ENCODE data around the gene INSL3.
A peak's percentile ranks its signal among the peaks of the same experiment; 100 is the strongest.

INSL3 gene, protein sequence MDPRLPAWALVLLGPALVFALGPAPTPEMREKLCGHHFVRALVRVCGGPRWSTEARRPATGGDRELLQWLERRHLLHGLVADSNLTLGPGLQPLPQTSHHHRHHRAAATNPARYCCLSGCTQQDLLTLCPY

DNA sequence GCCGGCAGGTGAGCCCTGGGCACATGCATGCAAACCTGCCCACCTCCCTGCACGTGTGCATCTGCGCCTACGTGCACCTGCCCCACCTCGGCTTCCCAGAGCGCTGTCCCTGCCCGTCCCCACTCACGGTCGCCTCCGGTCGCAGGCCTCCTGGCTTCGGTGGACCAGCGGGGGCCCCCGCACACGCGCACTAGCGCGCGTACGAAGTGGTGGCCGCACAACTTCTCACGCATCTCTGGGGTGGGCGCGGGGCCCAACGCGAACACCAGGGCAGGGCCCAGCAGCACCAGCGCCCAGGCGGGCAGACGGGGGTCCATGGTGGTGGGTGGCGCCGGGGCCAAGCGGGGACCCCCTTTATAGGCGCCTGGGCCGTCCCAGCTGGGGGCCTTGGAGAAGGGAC, at the start of gene INSL3:
TSS of gene INSL3 (minus strand) at position 330 of the 400 bp plus-strand sequence. CDS start at position 317, 13 bp downstream.
- DNase-seq, result no peak

DNA sequence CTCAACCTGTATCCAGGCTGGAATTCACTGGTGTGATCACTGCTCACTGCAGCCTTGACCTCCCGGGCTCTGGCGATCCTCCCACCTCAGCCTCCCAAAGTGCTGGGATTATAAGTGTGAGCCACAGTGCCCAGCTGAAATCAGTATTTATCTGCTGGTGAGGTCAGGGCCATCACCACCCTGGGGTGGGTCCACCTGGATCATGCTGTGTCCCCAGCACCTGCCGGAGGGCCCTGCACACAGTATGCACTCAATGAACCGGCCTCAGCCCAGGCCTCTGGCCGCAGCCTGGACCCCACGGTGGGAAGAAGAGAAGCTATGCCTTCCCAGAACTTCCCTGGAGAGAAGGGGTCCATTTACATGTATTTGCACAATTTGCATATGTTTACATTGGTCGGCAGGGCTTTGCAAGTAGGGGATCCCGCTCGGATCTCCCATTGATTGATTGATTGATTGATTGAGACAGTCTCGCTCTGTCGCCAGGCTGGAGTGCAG, 47.8 kb upstream of the INSL3 start:
- DNase-seq, result no peak

DNA sequence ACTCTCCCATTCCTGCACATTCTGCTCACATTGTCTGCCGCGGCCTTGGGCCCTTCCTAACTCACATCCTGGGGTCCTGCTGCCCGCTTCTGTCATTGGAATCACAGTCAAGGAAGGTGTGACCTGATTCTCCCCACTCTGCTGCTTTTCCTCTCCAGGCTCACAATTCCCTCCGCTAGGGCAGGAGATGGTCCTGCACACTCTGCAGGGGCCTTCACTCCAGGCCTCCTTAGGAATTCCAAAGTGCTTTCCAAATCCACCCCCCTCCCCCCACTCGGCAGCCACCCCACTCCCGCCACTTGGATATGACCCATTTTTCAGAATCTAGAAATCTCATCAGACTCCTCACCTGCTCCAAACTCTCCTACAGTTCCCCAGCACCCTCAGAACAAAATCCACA, 47.4 kb upstream of the INSL3 start:
- DNase-seq, result no peak

DNA sequence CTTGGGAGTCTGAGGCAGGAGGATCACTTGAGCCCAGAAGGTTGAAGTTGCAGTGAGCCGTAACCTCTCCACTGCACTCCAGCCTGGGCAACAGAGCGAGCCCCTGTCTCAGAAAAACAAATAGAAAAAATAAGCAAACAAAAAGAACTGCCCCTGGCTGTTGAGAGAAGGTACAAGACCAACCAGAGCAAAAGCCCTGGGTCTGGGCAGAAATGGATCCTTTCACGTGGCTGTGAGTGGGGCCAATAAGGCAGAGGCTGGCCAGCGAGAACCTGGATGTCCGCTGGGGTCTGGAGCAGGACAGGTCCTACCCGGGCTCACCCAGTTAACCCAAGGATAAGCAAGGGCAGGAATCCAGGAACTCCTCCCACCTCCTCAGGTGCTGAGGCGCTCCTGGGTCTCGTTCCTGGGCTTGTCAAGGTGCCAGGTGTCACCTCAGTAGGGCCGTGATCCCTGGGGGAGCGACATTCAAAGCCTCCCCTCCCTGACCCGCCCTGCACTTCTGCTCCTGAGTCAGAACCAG, 45.7 kb upstream of the INSL3 start:
- no peak for DNase-seq

DNA sequence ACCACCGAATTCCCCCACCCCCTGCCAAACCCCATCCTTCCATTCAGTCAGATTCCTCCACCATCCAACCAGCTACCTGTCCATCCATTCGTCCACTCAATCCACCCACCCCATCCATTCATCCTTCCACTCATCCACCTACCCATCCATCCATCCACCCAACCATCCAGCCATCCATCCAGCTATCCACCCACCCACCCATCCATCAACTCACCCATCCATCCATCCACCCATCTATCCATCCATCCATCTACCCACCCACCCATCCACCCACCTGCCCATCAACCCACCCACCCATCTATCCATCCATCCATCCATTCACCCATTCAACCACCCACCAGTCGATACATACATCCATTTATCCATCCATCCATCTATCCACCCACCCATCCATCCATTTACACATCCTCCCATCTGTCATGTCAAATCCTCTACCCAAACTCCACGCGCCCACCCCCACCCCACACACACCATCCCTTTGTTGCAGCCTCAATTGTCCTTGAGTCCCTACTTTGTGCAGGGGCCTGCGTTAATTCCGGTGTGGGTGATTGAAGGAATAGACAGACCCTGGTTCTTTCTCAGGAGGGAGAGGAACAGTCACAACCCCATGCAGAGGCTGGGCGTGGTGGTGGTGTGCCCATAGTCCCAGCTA, 45.1 kb upstream of the INSL3 start:
- no peak for DNase-seq

DNA sequence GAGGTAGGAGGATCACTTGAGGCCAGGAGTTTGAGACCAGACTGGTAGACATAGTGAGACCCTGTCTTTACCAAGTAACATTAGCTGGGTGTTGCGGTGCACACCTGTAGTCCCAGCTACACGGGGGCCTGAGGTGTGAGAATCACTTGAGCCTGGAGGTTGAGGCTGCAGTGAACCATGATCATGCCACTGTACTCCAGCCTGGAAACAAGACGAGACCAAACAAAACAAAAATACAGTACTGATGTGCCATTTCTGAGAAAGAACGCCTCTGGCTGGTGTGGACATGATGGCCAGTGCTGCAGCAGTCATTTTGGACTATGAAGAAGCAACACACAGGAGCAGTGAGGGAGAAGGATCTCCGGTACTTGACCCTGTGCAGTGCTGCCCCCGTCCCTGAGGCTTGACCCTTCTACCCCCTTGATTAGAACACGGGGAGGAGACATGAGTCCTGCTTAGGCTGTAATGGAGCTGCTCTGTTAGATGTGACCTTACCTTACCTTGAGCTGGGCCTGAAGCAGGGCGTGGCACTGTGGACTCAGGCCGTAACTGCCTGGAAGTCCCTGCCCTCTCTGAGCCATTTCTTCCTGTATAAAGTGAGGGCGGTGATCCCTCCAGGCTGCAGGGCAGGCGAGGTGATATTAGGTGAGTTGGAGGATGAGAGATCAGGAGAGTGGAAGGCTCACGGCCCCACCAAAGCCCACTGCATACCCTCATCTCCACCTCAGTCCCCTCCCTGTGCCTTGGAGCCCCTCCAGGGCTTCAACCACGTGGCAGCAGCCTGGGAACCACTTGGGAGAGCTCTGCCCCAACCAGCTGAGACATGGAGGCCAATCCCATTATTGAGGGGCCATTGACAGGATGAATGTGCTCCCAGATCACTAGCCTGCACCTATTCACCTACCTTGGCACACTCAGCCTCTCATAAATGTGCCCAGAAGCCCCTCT, 44.3 kb upstream of the INSL3 start:
- no peak for DNase-seq

DNA sequence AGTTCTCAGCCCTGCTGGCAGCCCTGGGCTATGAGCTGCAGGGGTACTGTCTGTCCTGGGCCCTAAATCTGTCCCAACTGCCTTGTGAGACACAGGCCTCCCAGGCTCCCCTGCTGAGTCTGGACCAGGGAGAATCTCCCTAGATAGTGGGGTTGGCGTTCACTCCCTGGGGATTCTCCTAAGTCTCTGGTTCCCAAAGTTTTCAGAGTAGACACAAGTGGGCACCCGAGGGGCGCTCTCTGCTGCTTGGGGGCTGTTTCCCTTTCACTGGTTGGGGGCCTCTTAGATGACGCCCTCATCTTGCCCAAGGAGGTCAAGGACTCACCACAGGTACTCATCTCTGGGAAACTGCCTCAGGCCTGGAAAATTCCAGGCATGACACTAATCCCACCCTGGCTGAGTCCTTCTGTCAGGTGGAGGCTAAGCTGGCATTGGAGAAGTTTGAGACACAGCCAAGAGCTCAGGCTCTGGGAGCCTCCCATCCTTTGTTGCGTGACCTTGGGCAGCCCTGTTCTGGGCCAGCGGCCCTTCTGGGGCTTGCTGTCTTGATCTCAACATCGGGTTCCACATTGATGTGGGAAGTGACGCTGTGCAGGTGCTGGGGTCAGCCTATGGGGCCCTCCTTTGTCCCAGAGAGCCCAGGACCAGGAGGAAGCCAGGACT, 42.3 kb upstream of the INSL3 start:
- no peak for DNase-seq

DNA sequence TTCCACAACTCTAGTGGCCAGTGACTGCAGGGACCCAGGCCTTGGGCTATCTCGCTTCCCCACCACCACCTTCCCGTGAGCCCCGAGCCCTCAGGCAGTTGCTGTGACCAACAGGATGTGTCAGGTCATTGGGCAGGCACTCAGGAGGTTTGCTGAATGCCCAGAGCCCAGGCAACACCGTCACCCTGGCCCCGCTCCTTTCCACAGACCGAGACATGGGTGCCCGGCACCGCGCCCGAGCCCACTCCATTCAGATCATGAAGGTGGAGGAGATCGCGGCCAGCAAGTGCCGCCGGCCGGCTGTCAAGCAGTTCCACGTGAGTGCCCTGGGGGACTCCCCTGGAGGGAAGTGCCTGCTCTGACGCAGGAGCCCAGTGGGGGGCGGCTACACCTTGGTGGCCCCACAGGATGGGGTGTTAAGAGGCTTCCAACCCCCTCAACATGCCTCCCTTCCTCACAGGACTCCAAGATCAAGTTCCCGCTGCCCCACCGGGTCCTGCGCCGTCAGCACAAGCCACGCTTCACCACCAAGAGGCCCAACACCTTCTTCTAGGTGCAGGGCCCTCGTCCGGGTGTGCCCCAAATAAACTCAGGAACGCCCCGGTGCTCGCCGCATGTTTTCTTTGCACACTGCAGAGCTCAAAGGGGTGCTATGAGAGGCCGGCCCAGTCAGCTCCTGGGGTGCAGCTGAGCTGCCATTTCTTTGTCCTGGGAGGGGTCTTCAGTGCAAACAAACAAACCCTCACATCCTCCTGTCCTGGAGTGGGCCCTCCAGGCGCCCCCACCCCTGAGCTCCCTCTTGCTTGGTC, 41.6 kb upstream of the INSL3 start:
- no peak for DNase-seq

DNA sequence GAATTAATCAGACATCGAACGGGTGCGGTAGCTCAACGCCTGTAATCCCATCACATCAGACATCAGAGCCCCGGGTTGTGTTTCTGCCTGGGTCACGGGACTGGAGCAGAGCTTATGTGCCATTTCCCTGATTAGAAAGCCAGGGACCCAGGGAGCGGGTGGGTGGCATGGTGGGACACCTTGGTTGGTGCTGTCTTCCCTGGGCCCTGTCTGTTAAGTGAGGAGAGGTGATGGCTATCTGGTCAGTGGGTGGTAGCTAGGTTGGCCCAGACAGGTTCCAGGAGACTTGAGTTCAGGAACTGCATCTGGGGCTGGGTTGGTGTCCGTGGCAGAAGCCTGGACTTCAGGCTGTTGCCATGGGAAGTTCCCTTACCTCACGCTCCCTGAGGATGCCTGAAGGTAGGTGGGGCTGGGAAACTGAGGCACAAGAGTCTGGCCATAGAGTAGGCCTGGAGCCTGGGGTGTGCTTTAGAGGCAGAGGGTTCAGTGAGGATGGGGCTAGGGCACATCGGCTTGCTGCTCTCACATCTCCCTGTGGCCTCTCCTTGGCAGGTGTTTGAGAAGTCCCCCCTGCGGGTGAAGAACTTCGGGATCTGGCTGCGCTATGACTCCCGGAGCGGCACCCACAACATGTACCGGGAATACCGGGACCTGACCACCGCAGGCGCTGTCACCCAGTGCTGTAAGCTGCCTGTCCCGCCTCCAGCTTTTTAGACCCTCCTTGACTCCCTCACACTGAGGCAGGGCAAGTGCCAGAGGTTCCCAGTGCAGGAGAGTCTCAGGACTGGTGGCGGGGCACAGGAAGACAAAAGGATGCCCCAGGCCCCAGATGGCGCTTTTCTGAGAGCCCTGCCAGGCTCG, 40.5 kb upstream of the INSL3 start:
- DNase-seq, result no peak

DNA sequence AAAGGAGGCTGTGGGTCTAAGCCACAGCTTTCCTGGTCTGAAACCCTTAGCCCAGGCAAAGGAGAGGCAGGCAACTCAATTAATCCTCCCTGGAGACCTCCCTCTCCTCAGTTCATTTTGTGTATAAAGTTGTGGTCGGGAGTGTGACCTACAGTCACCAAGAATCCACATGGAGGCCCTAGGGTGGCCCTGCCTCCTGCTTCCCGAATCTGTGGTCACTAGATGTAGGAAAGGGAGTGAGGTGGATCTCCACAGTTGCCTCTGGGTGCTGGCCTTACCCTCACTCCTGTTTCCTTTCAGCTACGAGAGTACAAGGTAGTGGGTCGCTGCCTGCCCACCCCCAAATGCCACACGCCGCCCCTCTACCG, 39.7 kb upstream of the INSL3 start:
- no peak for DNase-seq

DNA sequence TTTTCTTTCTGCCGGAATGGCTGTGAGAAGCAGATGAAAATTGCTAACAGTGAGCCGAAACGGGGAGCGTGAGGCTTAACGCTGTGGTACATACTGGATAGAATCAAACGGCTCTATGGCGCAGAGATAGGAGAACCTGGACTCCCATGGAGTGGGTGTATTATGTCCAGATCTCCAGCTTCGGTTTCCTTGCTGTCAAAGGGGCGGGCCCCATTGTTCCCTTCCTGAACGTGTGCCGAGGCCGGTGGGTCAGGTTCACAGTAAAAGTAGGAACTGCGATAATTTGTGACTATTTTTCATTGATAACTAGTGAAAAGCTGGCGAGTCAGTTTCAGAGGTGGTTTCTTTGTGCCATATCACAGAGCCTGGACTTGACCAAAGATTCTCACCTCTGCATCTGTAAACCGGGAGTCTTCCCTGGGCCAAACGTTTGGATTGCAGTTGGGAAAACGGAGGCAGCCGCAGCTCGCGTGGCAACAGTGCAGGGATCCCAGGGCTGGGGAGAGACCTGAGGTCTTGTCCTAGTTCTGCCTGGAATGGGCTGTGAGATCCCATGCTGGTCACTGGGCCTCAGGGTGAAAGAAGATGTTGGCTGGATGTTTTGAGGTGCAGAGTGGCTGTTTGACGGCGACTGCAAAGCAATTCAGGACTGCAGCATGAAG, 39.1 kb upstream of the INSL3 start:
- no peak for DNase-seq

DNA sequence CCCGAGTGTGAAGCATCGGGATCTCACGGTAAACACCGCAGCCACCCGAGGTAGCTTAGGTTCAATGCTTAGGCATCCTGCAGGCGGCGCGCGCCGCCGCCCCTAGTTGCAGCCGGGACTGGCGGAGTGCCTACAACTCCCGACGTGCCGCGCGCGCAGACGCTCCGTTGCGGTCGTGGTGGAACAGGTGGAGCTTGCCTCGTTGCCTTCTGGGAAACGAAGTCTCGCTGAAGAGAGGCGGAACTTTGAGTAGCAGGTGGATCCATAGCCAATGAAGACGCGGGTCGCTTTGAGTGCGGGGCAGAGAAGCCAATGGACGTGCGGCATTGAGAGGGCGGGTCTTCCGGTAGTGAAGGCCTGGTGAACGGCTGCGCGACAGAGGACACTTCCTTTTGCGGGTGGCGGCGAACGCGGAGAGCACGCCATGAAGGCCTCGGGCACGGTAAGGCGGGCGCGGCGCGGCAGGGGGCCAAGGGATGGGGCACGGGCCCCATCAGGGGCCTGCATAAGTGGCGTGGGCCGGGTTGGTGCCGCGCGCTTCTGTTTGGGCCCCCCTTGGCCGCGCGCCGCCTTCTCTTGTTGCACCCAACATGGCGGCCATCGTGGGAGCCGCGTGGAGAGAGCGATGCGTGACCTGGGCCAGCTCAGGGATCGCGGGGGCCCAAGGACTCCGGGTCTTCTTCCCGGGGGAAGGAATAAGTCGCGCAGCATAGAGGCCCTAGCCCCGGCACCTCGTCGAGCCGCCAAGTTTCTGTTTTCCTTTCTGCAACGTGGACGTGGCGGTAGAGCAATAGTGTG, 38.4 kb upstream of the INSL3 start, which contains the start of gene RPL18A:
TSS of gene RPL18A (plus strand) at position 378 of the 798 bp plus-strand sequence. CDS start at position 425, 47 bp downstream.
- peak; percentile 96 to 97 for DNase-seq

DNA sequence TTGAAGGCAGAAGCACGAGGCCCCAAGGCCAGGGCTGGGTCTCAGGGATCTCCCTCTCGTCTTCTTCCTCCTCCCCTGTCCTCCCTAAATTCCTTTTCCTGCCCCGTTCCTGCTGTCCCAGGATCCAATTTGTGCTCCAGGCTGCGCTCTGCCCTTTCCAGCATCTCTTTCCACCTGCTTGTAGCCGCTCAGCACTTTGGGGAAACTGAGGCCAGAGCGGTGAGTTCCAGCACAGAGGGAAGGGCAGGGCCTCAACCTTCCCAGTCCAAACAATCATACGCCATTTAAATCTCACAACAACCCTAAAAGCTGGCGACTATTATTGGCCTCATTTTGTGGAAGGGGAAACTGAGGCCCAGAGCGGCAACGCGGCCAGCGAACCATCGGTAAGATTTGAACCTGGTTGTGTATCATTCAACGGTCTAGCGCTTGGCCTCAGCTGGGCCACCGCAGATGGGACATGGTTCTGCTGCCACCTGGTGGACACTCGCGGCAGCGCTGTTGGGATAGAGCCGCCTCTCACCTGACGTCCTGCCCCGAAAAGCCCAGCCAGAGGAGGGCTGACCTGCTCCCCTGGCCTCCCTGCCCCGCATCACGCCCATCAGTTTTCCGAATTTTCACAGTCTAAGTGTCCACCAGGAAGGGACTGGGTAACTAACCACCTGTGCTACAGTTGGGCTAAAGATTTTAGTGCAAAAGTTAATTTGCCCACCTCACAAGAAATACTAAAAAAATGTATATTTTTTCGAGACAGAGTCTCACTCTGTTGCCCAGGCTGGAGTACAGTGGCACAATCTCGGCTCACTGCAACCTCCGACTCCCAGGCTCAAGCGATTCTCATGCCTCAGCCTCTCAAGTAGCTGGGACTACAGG, 34.2 kb upstream of the INSL3 start:
- DNase-seq, result peak; percentile 36 to 63

DNA sequence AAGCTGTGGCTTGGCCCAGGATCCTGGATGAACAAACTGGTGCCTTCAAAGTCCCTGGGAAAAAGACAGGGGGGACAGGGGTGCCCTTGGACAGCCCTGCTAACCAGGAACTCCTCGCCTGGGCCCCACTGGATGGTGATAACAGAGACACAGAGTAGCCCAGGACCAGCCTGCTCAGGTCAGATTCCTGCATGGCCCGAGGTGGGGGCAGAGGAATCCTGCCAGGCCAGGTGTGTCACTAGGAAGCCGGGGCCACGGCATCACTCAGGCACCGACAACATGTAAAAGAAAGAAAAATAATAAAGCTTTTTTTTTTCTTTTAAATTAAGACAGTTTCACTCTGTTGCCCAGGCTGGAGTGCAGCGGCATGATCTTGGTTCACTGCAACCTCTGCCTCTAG, 32.7 kb upstream of the INSL3 start:
- no peak for DNase-seq

DNA sequence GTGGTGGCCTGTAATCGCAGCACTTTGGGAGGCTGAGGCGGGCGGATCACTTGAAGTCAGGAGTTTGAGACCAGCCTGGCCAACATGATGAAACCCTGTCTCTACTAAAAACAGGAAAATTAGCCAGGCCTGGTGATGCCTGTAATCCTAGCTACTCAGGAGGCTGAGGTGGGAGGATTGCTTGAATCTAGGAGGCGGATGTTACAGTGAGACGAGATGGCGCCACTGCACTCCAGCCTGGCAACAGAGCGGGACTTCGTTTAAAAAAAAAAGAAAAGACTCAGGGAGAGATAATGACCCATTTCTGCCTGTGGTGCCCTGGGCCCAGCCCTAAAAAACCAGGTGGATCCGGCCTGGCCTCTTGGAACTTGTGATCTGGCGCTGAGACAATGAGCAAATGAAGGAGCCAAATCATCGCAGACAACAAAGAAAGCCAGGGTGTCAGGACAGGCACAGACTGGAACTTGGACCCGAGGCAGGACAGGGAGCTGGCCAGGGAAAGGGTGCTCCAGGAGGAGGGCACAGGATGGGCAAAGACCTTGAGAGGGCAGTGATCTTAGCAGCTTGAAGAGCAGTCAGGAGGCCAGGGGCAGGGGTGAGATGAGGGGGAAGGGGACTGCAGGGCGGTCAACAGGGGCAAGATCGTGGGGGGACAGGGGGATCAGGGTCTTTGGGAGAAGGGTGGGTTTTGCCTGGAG, 27.4 kb upstream of the INSL3 start:
- no peak for DNase-seq

DNA sequence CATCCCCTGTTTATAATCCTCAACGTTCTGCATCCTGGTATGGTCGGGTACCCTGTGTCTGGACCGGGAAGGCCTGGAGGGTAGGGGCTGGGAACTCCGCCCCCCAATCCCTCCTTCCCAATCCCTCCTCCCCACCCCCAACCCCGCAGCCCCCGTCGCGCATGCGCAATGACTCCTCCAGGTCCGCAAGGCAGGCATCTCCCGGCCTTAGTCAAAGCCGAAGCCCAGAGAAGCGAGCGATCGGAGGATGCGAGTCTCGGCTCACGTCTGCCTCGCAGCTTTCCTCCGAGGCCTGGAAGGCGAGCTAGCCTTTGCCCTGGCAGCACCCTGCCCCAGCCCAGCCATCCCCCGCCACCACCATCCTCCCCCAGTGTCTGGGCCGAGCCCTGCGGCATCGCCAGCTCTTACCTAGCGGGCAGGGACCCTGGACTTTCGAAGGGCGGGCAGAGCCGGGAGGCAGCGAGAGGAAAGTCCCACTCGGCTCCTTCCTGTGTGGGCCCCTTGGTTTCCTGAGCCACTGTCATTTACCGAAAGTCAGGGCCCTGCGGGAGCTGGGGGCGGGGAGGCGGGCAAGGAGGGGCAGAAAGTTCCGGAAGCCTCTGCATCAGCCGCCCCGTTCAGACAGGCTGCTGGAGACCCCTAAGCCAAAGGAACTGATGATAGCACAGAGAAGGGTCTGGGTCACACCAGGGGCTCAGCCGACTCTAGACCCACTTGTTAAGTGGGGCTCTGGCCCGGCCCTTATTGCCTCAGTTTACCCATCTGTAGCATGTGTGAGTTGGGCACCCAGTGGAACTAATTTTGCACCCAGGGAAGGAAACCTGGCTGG, 26.4 kb upstream of the INSL3 start, which contains the start of gene JAK3:
TSS of gene JAK3 (minus strand) at position 445 of the 829 bp plus-strand sequence. CDS start 3,565 bp downstream, outside the sequence.
- DNase-seq, result no peak

DNA sequence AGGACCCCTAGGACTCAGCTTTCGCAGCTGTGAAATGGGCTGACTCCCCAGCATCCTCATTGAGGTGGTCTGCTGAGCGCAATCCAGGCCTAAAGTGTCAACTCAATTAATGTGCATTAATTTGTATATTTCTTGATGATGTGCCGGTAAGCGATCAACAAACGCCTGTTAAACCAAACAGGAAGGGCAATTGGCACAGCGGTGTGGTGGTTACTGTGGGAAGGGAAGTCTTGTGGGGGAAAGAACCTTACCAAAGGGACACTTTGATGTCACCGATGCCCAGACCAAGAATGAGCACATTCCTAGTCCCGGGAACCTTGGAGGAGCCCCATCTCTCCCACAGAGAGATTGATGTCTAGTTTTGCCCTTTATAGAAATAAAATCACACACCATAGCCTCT, 24.8 kb upstream of the INSL3 start:
- DNase-seq, result no peak
